Measurements from ENCODE around the gene SLFN11.

DNA sequence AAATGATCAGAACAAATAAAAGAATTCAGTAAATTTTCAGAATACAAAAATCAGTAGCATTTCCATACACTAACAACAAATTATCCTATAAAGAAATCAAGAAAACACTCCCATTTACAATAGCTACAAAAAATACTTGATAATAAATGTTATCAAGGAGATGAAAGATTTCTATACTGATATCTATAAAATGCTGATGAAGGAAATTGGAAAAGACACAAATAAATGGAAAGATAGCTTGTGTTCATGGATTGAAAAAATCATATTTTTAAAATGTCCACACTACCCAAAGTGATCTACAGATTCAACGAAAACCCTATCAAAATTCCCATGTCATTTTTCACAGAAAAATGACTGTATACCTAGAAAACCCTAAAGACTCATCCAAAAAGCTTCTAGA is 40.8 kb upstream of the SLFN11 start:
- no peak for TF ChIP-seq CTCF (IDR thresholded peaks at IDR 0.05; ENCODE audit: insufficient read depth, low read length)
- TF ChIP-seq SPI1 (IDR thresholded peaks at IDR 0.05; ENCODE audit: borderline replicate concordance, low read depth) = no peak
- TF ChIP-seq POLR2AphosphoS5 (IDR thresholded peaks at IDR 0.05; ENCODE audit: low read depth) = no peak
